ENCODE measurements around the gene MGAT4B. TPM values are rescaled to one million over a fixed set of nuclear protein-coding genes. Genes with fewer than 3 reads are reported as not detected.

MGAT4B gene
- total RNA-seq, 2 donors from 2014 or later, result 66.5 to 85.9 TPM

GRCh38 chr5:179829732-179830435 is 23.2 kb upstream of the MGAT4B start:
- ATAC-seq (no peak), DNase-seq (no peak)
- intact Hi-C loops (cut with DNase I), result no loop called here

DNA sequence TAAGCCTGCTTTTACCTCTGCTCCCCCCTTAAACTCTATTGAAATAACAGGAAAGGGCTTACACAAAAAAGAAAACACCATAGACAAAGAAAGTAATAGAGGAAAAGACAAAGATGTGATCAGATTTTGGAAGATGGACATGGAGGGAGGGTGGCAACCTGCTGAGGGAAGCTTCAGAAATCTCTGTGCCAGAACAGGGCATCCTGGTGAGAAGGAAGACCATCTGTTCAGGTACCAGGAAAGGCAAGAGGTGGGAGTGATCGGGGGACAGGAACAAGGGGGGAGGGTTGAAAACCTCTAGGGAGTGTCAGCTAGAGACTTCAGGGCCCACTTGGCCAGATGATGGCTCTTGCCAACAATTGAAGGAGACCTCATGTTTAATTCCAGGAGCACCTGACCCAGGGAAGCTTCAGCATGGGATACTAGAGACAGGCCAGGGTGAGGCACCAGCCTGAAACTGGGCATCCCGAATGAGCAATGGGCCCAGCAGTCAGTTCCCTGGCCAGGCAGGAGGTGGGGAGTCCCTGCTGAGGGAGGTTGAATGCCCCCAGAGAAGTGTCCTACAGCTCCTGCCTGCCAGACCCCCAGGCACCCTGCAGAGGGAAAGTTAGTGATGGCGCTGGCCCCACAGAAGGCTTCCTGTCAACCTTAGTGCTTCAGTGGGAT is 22.2 kb upstream of the MGAT4B start:
- DNase-seq (no peak), ATAC-seq (no peak)
- intact Hi-C loops (cut with DNase I), result no loop called here

DNA sequence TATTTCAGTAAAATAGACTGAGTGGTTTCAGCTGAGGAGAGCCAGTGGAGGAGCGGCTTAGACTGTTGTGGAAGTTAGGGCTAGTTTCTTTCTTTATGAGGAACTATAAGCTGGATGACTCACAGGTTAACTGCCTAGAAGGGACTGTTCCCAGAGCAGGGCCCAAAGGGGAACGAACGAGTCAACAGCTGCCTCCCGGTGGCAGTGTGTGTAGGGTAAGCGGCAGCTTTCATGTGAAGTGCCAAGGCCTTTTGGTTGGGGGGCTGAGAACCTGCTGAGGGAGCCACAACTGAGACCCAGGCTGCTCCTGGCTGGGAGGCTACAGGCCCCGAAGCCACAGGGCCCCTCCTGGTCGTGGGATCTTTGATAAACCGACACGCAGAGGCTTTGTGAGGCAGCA is 21.0 kb upstream of the MGAT4B start:
- intact Hi-C loops (cut with DNase I), result no loop called here
- ATAC-seq, result peak in 1 of 2 donors; percentile 23
- no peak for DNase-seq

DNA sequence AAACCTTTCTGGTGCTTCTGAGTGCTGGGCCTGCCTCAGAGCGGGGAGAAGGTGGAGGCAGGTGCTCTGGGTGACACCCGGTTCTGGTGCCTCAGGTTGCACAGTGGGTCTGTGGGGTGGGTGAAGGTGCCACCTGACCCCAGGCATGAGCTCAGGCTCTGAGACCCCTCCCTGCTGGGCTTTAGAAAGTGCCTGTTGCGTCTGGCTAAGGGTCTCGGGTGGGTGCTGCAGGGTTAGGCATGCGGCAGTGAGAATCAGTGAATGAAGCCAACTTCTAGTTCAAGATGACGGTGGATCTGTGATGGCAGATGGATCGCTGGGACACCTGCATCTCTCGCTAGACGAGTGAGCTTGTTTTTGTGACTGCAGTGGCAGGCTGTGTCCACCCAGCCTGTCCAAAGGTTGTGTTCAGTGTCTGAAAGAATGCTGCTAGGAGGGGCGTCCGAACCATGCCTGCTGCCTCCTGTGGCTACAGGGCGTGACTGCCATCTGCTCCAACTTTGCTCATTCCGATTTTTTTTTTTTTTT is 19.1 kb upstream of the MGAT4B start:
- no peak for ATAC-seq
- intact Hi-C loops (cut with DNase I), result no loop called here

DNA sequence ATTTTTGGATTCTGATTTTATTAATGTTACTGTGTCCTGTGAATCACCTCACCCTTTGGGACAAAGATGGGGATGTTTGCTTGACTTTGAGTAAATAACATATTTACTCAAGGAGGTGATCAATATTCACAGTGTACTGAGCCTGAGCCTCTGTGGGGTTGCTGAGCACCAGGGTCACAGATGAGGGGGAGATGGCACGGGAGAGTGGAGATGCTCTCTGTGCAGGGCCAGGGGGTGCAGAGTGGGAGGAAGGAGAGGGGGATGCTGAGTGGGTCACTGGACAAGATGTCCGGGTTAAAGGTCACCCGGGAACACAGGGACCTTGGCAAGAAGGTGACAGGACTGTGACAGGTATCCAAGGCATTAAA is 18.1 kb upstream of the MGAT4B start:
- intact Hi-C loops (cut with DNase I), result loop anchor here in 1 of 2 donors (5.0 kb wide), 1 partner anchor 33 kb away; the partner anchor contains the start of gene MRNIP
- no peak for ATAC-seq

More for the DNA sequence above, 19.1 kb upstream of the MGAT4B start:
- no peak for DNase-seq

DNA sequence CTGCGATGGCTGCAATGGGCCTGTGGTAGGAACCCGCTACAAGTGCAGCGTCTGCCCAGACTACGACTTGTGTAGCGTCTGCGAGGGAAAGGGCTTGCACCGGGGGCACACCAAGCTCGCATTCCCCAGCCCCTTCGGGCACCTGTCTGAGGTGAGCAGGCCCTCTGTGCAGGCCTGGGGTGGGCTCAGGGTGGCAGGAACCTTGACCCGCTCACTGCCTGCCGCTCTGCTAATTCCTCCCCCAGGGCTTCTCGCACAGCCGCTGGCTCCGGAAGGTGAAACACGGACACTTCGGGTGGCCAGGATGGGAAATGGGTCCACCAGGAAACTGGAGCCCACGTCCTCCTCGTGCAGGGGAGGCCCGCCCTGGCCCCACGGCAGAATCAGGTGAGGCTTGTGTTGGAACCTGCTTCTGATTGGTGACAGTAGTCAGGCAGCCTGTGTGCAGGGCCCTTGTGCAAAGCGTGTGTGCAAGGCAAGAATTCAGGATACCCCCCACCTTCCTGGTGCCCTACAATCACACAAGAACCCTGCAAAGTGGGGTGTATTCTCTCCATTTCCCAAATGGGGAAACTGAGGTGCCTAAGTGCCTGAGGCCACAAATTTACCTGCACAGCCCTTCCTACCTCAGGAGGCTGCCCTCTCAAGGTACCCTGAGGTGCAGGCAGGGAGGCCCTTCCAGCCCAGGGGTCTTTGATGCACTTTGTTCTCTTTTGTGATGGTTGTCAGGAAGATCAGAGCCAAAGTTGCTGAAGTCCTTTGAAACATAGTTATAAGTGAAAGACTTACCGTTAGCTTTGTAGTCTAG is 17.5 kb upstream of the MGAT4B start:
- ATAC-seq, result no peak
- no peak for DNase-seq
- intact Hi-C loops (cut with DNase I), result loop anchor here in 1 of 2 donors (5.0 kb wide), 1 partner anchor 33 kb away; the partner anchor contains the start of gene MRNIP

More for the DNA sequence above, 18.1 kb upstream of the MGAT4B start:
- no peak for DNase-seq

GRCh38 chr5:179822444-179822990 is 15.9 kb upstream of the MGAT4B start:
- intact Hi-C loops (cut with DNase I), result loop anchor here in 1 of 2 donors (5.0 kb wide), 1 partner anchor 35 kb away; the partner anchor contains the start of gene MRNIP
- ATAC-seq (no peak), DNase-seq (no peak)

DNA sequence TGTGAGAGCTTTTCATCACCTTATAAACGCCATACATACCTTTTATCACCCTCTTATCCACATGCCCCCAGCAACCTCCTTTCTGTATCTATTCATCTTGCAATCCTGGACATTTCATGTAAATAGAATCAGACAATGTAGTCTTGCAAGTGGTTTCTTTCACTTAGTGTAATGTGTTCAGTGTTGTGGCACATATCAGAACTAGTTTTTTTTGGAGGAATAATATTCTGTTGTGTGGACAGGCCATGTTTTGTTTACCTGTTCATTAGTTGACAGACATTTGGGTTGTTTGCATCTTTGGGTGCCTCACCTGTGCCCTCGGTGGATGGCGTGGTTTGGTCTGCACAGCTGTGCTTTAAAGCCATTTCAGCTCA is 15.4 kb upstream of the MGAT4B start:
- DNase-seq, result no peak
- no peak for ATAC-seq
- intact Hi-C loops (cut with DNase I), result loop anchor here in 1 of 2 donors (5.0 kb wide), 1 partner anchor 35 kb away; the partner anchor contains the start of gene MRNIP

- ATAC-seq, result peak; percentile 79 to 82
- intact Hi-C loops (cut with DNase I), result loop anchor here in 1 of 2 donors (5.0 kb wide), 1 partner anchor 36 kb away; the partner anchor contains the start of gene MRNIP
- DNase-seq, result peak; percentile 97
Measured at GRCh38 chr5:179821298-179822058, 14.8 kb upstream of the MGAT4B start.

DNA sequence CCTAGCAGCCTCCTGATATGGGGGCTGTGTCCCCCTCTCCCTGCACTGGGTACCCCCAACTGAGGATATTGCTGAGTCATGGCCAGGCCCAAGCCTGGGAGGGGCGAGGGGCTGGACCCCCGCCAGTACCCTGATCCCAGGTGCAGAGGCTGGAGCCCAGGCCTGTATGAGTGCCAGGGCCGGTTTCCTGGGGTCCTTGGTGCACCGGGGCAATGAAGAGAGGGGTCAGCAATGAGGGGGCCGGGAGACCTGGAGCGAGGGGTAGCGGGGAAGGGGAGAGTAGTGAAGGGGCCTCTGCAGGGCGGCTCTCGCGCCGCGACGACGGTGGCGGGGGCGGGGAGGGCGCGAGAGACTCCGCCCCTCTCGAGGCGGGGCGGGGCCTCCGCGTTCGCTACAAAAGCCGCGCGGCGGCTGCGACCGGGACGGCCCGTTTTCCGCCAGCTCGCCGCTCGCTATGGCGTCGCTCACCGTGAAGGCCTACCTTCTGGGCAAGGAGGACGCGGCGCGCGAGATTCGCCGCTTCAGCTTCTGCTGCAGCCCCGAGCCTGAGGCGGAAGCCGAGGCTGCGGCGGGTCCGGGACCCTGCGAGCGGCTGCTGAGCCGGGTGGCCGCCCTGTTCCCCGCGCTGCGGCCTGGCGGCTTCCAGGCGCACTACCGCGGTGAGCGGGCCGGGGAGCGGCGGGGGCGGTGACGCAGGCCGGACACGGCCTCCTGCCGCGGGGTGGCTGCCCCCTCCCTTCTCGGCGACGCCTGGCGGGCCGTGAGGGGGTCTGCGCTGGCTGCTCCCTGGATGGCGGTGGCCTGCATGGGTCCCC is 14.0 kb upstream of the MGAT4B start, which contains the start of gene SQSTM1:
Gene SQSTM1 (plus strand): TSS at position 423 of the 815 bp plus-strand sequence. CDS start 32 bp downstream, at position 455.
- intact Hi-C loops (cut with DNase I), result loop anchor here in 1 of 2 donors (5.0 kb wide), 1 partner anchor 37 kb away; the partner anchor contains the start of gene MRNIP
- peak; percentile 87 for DNase-seq
- ATAC-seq, result peak; percentile 73 to 78

DNA sequence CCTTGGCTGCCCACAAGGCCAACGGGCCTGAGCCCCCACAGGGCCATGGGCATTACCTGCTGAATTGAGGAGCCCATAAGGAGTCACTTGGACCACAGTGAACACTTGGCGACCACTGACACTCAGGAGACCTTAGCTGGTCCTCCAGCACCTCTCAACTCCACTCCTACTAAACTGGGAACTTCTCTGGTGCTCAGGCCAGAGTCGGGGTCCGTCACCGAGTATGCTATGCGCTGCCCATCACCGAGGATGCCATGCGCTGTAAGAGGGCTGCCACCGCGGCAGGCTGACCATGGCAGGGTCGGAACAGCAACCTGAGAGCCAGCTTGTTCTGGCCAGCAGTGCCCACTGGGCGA is 13.4 kb upstream of the MGAT4B start:
- intact Hi-C loops (cut with DNase I), result loop anchor here in 1 of 2 donors (5.0 kb wide), 1 partner anchor 37 kb away; the partner anchor contains the start of gene MRNIP
- no peak for DNase-seq

DNA sequence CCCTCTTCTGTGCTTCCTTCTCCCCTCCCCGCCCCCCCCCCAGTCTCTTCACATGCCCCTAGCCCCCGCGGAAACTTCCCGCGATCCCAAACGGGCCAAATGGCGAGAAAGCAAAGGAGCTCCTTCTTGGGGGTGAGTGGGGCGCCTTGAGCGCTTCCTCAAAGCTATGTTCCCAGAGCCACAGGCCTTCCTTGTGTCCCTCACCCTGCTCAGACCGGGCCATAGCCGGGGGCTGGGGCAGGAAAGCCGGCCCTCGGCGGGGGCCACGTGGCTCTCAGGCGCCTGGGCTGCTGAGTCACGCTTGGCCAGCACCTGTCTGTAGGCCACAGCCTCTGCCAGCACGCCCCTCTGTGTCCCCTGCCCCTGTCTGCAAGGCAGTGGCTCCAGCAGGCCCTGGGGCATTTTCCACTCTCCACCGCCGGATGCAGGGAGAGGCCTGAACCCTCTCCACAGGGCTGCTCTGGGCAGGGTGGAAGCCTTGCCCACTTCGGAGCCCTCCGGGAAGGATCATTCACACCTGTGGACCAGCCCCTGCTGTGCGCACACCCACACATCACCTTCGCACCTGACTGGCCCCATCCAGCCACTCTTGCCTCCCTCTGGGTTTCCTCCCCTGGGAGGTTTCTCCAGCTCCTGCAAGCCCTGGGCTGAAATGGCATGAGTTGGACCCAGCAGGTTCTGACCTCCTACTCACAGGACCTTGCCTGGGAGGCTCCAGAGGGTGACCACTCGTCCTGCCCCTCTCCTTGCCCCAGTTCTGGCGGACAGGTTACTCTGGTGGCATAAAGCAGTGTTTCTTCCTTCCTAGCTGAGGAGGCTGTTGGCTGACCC is 12.8 kb upstream of the MGAT4B start:
- DNase-seq, result peak; percentile 74
- intact Hi-C loops (cut with DNase I), result loop anchor here in 1 of 2 donors (5.0 kb wide), 1 partner anchor 38 kb away; the partner anchor contains the start of gene MRNIP
- peak; percentile 13 to 37 for ATAC-seq

More for the DNA sequence above, 13.4 kb upstream of the MGAT4B start:
- no peak for ATAC-seq

DNA sequence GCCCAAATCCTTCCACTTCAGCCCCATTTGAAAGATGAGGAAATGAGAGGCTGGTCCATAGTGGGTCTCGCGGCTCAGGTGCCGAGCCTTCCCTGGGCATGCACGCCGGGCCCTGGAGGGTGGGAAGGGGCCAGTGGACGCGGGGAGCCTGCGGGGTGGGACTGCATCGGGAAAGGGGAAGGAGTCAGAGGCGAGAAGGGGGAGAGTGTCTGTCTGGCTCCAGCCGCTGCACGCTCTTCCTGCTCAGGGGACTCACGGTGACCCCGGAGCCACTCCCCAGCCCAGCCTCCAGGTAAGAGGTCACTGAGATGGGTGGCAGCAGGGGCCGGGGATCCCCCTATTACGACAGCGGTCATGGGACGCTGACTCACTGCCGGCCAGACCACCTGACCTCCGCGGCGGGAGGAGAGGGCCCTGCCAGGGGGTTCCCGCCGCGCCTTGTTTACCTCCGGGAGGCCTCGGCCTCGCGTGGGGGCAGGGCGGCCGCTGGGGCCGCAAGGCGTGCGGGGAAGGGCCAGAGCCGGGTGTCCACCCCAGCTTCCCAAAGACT is 12.2 kb upstream of the MGAT4B start:
- intact Hi-C loops (cut with DNase I), result no loop called here
- ATAC-seq (peak; percentile 70 to 73), DNase-seq (peak; percentile 96)

DNA sequence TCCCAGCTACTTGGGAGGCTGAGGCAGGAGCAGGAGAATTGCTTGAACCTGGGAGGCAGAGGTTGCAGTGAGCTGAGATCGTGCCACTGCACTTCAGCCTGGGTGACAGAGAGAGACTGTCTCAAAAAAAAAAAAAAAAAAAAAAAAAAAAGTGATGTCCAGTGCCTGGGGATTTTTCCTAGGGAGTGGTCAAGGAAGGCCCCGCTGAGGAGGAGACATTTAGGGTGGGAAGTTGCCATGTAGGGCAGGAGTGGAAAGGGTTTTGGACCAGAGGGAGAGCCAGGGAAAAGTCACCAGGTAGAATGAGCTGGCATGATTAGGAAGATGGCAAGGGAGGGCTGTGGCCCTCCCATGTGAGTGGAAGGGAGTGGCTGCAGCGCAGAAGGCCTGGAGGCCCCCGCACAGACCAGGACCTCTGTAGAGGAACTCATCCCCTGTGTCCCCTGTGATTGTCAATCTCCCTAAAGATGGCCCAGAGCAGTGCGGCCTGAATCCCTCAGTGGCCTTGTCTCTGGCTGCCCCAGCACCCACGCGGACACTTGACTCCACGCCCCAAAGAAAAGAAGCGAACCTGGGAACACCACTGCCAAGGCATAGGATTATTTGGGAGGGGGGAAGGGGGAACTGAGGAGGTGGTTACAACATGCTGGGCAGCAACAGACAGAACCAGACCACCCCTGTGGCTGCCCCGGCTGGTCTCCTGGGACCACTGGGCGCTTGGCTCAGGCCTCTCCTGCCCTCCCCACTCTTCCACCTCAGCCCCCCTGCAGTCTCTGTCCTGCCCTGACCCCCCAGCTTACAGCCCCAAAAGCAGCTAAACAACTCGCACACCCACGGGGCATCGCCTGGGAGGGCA is 11.5 kb upstream of the MGAT4B start:
- ATAC-seq (no peak), DNase-seq (no peak)
- intact Hi-C loops (cut with DNase I), result no loop called here

DNA sequence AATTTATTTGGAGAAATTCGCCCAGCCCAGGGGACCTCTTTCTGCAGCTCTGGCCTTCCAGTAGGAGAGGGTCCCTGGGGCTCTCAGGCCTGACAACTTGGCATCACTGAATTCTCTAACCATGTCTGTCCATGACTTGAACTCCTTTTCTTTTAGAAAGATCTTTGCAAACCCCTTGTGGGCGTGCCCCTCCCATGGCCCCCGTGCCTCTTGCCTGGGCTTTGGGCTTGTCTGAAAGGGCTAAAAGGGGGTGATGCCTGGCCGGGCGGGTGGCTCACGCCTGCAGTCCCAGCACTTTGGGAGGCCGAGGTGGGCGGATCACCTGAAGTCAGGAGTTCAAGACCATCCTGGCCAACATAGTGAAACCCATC is 10.8 kb upstream of the MGAT4B start:
- intact Hi-C loops (cut with DNase I), result no loop called here
- no peak for DNase-seq
- ATAC-seq, result no peak
